Activated CD8-positive, alpha-beta memory T cell treated with anti-CD3 and anti-CD28 coated beads, Interleukin-2, amount 50 U/mL, for 24 hours (primary cell): Measurements from ENCODE around the gene MYEOV.

ENCODE experiments used
- DNase-seq: peaks from one replicate; pipeline ENCODE4 v3.0.0-alpha.2; 2020; ENCODE audit errors: extremely low read depth

MYEOV gene

DNA sequence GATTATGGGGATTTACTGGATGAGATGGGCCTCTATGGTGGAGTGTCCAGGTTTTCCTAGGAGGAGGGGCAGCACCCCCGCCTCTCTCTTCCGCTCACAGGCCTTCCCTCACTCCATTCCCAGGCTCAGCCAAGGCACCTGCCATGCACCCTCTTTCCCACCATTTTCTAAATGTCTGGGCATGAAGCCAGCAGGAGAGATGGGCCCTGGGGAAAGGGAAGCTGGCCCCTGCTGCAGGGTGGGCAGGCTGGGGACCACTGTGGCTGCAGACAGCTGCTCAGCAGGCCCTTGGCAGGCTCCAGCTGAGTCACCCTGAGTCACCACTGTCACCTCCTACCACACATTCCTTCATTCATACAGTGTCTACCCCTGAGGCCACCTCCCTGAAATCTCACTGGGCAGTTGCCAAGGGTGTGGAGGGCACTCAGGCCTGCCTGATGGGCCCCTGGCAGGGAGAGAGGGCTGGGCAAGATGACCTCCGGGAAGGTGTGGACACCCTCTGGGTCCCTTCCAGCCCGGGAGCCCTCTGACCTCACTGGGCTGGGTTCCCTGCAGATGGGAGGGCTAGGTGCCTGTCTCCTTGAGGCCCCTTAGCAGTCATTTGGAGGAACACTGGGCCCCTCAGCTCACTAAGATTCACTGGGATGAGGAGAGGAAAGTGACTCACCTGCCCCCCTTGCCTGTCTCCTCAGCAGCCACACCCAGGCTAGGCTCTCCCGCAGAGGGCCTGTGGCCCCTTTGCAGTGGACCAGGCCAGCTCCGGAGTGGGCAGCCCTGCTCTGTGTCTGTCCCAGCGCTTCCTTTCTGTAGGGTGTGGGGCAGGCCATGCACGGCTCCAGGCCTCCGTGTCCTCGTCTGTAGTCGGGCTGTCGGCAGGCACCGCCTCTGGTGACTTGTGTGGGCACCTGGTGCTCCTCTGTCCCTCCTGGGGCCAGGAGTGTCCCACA is 7.8 kb downstream of the MYEOV start:
- DNase-seq = no peak

DNA sequence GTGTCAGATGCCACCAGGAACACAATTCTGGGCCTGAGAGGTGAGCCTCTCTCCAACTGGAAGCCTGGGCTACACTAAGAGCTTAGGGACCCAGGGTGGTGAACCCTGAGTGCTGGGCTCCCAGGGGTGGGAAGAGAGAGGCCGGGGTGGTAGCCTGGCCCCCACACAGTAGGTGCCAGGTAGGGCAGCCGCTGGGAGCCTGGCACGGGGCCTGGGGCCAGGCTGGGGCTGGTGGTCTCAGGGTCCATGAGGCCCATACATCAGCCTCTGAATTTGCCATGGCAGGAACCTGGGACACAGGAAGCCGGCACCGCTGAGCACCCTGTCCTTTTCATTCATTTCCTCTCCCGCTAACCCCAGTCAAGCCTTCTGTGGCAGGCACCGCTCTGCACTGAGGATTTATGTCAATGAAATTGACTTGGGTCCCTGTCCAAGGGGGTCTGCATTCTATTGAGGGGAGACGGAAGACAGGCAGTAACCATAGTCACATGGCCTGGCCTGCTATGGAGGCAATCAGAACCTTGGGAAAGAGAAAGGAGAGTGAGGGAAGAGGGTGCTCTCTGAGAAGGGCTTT is 8.6 kb downstream of the MYEOV start:
- no peak for DNase-seq

DNA sequence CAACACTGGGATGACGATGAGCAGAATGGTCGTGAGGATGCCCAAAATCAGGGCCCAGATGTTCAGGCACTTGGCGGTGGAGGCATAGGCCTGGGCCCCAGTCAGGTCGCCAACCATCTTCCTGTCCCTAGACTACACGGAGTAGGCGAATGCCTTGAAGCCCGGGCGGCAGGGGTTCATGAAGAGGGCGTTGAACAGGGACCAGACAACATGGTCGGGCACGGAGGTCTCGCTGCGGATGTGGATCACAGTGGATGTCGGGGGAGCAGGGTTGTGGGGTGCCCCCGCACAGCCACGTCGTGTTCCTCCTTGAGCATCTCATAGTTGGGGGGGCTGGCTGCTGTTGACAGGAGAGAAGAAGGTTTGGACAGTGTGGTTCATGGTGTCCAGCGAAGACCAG is 9.5 kb downstream of the MYEOV start:
- DNase-seq = no peak

DNA sequence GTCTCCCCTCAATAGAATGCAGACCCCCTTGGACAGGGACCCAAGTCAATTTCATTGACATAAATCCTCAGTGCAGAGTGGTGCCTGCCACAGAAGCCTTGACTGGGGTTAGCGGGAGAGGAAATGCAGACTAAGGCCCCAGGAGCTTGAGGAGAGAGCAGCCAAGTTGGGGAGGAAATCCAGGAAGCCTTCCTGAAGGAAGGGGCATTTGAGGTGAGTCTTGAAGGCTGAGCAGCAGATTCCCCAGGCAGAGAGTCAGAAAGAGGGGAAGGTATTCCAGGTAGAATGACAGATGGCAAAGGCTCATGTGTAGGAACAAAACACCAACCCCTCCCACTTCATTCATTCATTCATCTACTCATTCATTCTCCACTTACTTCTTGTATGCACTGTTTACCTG is 10.3 kb downstream of the MYEOV start:
- no peak for DNase-seq

DNA sequence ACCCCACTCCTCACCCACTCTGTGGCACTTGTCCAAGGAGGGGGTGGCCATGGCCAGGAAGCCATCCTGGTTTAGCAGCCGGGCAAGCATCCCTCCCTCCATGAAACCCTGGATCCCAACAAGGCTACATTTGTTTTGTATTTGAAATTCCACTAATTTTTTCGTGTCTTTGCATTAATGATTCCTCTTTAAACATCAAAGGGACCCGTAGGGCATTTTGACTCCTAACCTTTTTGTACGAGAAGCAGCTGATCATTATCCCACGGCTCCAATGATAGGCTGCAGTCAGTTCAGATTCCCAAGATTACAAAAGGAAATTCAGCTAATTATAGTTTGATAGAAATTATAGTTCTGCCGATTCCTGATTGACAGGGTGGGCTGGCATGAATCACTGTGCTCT is 10.7 kb downstream of the MYEOV start:
- DNase-seq = no peak

DNA sequence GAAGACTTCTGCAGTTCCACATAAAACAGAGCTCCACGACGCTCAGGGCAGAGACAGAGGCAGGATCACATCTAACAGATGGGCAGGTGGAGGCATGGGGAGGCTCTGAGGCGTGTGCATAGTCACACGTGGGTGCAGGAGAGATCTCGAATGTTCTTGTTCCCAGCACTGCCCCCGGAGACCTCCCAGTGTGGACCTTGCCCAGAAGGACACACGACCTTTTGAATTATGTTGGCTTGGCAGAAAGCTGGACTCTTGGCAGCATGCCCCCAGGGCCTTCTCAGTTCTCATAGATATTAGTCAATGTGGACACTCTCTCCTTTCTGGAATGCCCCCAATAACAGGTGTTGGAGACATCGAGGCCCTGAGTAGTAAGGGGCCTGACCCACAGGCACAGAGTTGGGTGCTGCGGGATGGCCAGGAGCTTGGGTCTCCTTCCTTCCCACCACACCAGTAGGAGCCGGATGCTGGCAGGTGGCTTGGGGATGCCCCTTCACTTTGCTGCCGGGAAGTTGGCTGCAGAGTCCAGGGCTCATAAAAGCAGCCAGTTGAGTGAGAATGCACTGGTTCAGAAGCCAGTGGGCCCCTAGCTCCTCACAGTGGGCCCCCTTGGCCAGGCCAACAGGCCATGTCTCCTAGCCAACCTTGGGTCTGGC is 12.1 kb downstream of the MYEOV start:
- DNase-seq = no peak

DNA sequence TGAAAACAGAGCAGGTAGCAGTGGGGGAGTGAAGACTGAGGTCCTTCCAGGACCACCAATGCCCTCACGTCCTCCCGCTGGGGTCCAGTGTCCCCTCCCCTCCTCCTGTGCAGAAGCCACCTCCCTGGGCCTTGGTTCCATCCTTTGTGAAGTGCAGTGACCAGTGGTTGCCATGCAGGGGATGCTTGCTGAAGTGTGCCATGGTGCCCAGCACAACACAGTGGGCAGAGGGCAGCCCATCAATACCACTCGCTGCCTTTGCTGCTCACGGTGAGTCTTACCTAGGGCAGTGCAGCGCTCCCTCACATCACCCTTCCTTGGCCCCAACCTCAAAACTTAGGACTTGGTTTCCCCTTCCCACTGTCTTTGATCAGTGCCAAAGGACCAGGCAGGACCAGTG is 12.9 kb downstream of the MYEOV start:
- no peak for DNase-seq

DNA sequence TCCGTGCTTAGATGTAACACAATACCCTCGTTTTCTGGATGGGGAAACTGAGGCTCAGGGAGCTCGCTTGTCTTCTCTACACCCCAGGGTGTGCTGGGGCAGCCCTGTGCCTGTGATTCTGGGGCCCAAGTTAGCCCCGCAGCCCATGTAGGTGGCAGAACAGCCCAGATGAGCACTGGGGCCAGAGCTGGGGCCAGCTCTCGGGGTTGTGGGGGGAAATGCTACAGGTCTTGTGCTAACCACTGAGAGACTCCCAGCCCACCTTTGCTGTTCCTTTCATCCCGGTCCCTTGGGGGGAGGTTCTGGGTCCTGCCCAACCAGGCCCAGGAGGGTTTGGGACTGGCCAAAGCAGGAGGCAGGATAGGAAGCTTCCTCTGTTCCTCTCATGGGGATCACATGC is 13.5 kb downstream of the MYEOV start:
- DNase-seq = no peak

DNA sequence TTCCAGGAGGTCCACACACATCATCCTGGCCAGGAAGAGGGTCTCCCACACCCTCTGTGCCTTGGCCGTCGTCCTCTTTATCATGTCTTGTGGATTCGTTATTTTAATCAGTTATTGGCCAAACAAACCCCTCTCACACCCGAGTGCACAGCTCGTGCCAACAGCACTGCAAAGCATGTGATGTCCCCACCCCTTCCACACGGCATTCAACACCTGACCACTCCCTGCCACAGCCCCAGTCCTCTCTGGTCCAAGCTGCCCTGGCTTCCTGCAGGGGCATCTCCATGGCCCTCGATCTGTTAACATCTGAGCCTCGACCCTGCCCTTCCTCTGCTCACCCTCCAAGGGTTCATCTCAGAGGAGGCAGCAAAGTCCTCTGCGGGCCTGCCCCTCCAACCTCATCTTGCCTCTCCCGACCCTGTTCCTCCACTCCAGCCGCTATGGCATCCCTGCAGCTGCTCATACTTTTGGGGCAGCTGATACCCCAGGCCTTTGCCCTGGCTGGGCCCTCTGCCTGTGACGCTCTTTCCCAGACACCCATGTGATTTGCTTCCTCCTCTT is 14.0 kb downstream of the MYEOV start:
- DNase-seq = no peak

DNA sequence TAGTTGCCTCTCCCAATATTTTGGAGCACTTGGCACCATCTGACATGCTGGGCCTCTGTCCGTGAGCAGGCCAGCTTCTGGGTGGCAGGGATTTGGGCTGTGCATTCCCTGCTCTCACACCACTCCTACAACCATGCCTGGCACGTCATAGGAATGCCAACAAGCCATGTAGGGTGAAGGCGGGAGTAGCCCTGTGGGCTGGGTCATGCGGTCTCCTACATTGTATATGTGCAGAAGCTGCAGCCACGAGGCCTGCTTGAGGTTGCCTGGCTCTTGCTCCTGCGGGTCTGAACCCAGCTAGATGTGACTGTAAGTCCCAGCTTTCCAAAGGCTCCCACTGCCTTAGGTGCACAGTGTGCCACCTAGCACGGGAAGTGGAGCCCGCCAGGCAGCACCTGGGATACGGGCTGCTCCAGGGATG is 14.5 kb downstream of the MYEOV start:
- DNase-seq = no peak

DNA sequence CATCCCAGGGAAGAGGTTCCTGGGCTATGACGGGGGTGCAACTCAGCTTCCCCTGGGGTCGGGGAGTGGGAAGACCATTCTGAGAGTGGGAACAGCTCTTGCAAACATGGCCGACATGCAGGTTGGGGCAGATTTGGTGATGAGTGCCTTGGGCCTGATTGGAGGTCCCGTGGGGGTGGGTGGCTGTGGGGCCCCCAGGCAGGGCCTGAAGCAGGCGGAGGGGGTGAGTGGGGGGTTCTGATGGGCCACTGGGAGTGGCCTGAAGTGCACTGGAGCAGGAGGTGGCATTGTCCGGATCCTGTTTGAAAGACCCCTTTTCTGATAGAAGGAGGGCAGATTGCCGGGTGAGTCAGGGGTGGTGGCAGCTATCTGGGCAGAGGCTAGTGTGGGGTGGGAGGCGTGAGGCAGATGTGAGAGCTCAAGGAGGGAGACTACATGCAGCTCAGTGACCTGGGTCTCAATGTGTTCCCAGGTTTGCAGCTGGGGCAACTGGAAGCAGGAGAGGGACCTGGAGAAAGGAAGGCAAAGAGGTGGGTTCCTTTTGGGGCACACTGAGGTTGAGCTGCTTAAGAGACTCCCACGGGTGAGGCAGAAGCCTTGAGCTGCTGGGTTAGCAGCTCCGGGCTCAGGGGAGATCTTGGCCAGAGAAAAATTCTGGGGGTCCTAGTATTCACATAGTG is 15.1 kb downstream of the MYEOV start:
- DNase-seq = no peak

DNA sequence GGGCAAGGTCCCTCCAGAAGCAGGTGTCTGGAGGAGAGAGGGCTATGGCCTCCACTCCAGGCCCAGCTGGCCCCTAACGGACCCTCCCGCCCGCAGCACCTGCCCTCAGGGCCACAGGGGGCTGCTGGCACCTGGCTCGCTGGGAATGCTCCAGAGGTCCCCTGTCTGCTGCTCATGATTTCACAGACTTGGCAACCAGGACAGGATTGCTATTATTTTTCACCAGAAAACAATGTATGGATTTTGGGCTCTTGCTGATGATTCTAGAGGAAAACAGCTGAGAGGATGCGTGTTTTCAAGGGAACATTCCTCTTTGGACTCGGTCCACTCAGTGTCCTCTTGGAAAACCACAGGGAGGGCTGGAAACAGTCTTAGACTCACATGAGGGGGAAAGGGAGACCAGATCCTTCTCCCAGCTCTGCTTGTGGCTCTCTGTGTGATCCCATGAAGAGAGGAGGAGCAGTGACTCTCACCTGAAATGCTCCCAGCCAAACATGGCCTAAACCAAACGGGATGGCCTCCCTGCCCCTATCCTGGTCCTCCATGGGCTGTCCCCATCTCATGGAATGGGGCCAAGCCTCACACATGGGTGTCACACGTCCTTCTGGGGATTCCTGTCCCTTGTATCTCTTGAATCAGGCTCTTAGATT is 15.8 kb downstream of the MYEOV start:
- DNase-seq = no peak

DNA sequence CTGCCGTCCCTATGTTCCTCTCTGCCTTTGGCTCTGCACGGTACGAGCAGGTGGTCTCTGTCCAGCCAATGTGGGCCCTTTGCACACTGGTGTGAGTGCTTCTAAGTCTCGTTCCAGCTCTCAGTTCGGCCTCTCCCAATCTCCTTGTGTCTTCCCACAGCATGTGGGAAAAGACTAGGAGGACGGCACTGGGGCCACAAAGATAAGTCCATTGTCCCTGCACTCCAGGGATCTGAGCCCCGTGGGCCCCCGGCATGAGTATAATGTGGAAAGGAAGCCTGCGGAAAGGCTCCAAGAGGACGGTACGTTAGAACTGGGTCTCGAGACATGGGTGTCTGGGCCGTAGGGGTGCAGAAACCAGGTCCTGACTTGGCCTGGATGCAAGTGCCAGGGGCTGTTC is 16.4 kb downstream of the MYEOV start:
- no peak for DNase-seq

DNA sequence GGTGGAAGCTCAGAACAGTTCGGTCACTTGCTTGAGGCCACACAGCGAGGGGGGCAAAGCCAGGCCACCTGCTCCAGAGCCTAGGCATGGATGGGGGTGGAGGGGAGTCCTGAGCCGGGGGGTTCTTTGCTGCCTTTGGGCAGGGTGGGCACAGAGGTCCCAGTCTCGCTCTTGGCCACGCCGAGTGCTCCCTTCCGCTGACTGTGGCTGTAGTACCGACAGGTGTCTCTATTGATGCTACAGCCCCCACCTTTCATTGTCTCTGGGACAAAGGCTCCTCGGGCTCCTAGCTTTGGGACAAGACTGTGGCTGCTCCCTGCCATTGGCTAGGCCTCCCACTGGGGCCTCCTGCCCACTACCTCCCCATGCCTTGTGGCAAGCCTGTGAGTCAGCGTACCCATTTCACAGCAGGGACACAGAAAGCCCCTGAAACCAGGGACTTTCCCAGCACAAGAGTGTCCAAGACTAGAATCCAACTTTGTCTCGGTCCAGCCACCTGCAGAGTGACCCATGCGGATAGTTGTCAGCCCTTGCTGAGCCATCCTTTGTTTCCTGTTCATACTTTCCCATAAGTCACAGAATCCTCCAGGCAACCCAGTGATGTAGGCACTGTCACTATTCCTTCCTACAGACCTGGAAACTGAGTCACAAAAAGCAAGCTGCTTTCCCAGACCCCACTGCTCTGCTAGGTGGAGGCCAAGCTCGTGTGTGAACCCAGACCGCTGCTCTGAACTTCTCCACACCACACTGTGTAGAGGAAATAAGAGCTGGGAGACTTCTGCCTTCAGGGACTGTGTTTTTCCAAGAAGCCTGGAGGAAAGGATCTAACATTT is 17.2 kb downstream of the MYEOV start:
- no peak for DNase-seq

DNA sequence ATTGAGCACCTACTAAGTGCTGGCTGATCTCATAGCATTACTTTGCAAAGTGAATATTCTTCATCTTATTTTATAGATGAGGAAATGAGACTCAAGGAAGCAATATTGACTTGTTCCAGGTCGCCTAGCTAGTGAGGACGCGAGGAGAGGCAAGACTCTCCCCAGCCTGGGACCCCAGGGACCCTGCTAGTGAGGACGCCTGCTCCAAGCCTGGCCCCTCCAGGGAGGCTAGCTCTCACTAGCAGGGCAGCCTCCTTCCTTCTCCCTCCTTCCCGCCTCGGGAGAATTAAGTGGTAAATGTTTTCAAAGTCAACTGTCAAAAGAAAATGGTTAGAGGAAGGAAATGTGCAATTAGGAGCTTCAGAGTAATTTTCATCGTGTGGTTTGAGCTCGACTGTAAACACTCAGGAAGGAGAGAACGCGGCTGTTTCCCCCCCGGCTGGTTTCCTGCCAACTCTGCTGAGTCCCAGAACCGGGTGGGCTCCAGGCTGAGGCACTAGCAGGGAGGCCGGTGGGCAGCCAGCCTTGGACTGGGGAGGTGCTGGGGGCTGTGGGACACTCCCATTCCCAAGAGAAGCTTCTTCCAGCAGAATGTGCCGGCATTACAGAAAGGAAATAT is 17.9 kb downstream of the MYEOV start:
- no peak for DNase-seq

DNA sequence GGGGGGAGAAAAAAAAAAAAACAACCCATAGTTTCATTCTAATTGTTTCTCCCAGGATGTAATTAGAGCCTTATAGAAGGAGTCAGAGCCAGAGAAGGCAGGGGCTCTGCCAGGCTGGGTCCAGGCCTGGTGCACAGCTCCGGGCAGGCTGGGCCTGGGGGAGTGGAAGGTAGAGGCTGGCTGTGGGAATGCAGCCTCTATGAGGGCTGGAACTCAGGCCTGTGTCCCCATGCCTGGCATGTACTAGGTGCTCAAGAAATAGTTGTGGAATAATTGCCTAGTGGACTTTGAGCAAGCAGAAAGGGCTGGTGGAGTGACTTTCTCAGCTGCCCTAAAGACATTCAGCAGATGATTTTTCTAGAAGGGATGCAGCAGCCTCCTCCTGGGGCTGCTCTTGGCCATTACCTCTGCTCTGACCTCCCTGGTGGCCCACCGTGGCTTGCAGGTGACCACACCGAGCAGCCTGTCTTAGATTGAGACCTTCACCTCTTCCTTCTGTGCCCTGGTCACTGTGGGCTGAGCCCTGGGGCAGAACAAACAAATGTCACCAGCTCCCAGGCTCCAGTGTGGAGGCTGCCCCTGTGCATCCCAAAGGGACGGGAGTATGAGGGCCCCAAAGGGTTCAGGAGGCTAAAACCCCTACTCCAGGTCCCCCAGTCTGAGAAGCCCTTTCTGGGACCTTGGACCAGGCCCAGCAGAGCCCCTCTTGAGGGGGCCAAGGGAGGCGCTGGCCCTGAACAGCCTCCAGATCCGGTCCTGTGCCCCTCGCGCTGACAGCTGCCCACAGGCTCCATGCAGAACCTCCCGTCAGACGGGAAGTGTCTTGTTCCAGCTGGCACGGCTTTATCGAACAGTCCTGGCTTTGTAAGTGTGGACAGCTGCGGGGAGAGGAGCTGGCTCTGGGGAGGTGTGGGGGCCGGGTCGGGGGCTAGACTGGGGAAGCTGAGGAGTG is 18.8 kb downstream of the MYEOV start:
- DNase-seq = no peak

DNA sequence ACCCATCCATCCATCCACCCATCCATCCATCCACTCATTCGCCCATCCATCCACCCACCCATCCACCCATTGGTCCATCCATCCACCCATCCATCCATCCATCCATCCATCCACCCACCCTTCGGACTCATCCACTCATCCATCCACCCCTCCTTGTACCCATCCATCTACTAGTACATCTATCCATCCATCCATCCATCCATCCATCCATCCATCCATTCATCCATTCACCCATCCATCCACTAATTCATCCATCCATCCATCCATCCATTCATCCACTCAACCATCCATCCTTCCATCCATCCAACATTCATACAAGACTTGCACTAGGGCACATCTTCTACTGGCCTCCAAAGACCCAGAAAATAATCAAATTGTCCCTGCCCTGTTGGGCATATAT is 20.0 kb downstream of the MYEOV start:
- no peak for DNase-seq

DNA sequence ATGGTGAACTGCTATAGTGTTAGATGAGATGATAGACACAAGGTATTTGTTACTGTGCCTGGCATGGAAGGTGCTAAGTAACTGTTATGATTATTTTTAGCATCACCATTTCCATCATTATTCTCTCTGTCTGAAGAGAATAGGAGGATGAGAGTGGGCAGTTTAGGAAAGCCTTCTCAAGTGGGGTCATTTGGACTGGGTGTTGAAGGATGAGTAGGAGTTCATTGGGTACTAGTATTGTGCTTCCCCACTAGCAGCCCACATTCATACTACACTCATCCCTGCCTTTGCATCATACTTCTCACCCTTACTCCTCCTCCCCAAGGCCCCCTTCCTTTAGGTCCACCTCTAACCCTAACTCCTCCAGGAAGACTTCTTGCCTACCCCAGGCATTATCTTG is 20.6 kb downstream of the MYEOV start:
- no peak for DNase-seq

DNA sequence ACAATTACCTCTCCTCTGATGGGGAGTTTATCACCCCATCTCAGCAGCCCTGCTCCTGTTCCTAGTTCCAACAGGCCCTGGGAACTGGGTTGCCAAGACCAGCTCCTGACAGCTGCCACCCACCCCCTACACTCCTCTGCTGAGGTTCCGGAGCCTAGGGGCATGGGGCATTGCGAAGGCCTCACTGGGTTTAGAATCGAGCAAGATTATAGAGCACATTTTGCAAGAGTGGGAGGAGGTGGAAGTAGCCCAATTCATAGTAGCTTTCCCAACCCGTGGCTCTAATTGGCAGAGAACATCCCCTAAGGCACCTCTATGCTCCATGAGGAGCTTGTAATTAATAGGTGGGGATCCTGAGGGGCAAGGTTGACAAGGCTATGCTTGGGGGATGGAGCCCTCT is 23.0 kb downstream of the MYEOV start:
- DNase-seq = no peak
